GM12891 (cell line): ENCODE data around the gene VPS26C.

Source experiments
- POLR2A ChIP-seq: IDR thresholded peaks from 2 replicates; pipeline ENCODE4 v1.6.1; 2011; ENCODE audit warnings: low read depth, low read length, control low read depth
- POLR2AphosphoS5 ChIP-seq: IDR thresholded peaks from 2 replicates; pipeline ENCODE4 v1.6.1; 2011; ENCODE audit warnings: low read depth, low read length, control low read depth
- TAF1 ChIP-seq: IDR thresholded peaks from 2 replicates; pipeline ENCODE4 v1.6.1; 2011; ENCODE audit warnings: low read depth, low read length, control low read depth

GRCh38 chr21:37263827-37264600 lies 3.1 kb downstream of the VPS26C start:
- no peak for TF ChIP-seq POLR2AphosphoS5
- TF ChIP-seq TAF1, result no peak
- no peak for TF ChIP-seq POLR2A
